ENCODE data around the gene SMIM38. TPM values are rescaled to one million over a fixed set of nuclear protein-coding genes. Genes with fewer than 3 reads are reported as not detected.

Gene SMIM38
- total and polyA plus RNA-seq, 4 donors = 0.03 to 1.7 (median 0.07) TPM

DNA sequence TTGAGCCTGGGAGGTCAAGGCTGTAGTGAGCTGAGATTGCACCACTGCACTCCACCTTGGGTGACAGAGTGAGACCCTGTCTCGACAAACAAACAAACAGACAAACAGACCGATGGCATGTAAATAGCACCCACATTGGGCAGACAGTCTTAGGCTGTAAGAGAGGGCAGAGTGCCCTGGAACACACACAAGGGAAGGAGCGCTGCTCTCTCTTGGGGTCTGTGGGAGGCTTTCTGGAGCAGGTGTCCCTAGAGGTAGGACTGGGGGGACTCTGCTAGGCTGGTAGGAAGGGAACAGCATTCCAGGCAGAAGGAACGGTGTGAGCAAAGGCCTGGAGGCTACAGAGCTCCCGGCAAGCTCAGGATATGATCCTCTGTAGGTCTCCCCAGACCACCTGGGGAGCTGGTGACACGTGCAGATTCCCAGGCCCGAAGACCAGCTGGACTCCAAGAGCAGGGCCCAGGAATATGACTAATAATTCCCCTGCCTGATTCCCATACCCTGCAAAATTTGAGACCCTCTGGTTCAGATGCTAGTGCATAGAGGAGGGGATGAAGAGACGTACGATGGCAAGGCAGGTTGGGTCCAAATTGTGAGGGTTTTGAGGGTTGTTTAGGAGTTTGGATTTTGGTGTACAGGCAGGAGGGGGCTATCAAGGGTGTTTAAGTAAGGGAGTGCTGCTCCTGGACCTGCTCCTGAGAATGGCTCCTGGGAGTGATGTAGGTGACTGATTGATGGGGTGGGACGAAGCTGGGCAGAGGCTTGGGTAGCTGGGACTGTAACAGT, 11.6 kb downstream of the SMIM38 start:
- WGBS = 81% methylated on average over 10 of the region's 10 CpGs
- Histone ChIP-seq H3K9me3 (ENCODE audit: control insufficient read depth in 4 of 4, low read length in 3 of 4) (peaks cover 0 to 2% (median 0%) of the 10 kb centered on the region in 4 donors), H3K4me3 (ENCODE audit: low read depth in 1 of 3, low read length in 3 of 3) (no peak overlapping the region), H3K9ac (ENCODE audit: low read depth in 1 of 2, low read length in 2 of 2) (no peak overlapping the region), H3K27me3 (ENCODE audit: control insufficient read depth in 4 of 4, insufficient read depth in 4 of 4, low read length in 3 of 4) (no peaks in the 10 kb centered on the region), H3K36me3 (ENCODE audit: control insufficient read depth in 4 of 4, insufficient read depth in 3 of 4, low read depth in 1 of 4, low read length in 3 of 4) (no peaks in the 10 kb centered on the region), H3K4me1 (ENCODE audit: control insufficient read depth in 4 of 4, insufficient read depth in 4 of 4, low read length in 3 of 4) (no peaks in the 10 kb centered on the region), H3K27ac (ENCODE audit: low read depth in 1 of 2, low read length in 2 of 2) (no peak overlapping the region)
- TF ChIP-seq, protein P1, sequence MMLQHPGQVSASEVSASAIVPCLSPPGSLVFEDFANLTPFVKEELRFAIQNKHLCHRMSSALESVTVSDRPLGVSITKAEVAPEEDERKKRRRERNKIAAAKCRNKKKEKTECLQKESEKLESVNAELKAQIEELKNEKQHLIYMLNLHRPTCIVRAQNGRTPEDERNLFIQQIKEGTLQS (IDR thresholded peaks at IDR 0.05) = no peak
- TF ChIP-seq HNF4G (IDR thresholded peaks at IDR 0.05) (no peak), RAD21 (IDR thresholded peaks at IDR 0.05) (no peak), RXRA (IDR thresholded peaks at IDR 0.05) (no peak), JUND (IDR thresholded peaks at IDR 0.05) (no peak), HNF4A (conservative IDR thresholded peaks at IDR 0.05) (no peak), FOXA2 (IDR thresholded peaks at IDR 0.05) (no peak), GABPA (IDR thresholded peaks at IDR 0.05 in 1 of 2, conservative IDR thresholded peaks at IDR 0.05 in 1 of 2) (no peak), TAF1 (conservative IDR thresholded peaks at IDR 0.05) (no peak), SP1 (IDR thresholded peaks at IDR 0.05) (no peak), FOXA1 (IDR thresholded peaks at IDR 0.05) (no peak)
- TF ChIP-seq, protein P2, sequence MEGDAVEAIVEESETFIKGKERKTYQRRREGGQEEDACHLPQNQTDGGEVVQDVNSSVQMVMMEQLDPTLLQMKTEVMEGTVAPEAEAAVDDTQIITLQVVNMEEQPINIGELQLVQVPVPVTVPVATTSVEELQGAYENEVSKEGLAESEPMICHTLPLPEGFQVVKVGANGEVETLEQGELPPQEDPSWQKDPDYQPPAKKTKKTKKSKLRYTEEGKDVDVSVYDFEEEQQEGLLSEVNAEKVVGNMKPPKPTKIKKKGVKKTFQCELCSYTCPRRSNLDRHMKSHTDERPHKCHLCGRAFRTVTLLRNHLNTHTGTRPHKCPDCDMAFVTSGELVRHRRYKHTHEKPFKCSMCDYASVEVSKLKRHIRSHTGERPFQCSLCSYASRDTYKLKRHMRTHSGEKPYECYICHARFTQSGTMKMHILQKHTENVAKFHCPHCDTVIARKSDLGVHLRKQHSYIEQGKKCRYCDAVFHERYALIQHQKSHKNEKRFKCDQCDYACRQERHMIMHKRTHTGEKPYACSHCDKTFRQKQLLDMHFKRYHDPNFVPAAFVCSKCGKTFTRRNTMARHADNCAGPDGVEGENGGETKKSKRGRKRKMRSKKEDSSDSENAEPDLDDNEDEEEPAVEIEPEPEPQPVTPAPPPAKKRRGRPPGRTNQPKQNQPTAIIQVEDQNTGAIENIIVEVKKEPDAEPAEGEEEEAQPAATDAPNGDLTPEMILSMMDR (IDR thresholded peaks at IDR 0.05; ENCODE audit: low read depth, low read length, missing input control) = no peak
- TF ChIP-seq, protein P3, sequence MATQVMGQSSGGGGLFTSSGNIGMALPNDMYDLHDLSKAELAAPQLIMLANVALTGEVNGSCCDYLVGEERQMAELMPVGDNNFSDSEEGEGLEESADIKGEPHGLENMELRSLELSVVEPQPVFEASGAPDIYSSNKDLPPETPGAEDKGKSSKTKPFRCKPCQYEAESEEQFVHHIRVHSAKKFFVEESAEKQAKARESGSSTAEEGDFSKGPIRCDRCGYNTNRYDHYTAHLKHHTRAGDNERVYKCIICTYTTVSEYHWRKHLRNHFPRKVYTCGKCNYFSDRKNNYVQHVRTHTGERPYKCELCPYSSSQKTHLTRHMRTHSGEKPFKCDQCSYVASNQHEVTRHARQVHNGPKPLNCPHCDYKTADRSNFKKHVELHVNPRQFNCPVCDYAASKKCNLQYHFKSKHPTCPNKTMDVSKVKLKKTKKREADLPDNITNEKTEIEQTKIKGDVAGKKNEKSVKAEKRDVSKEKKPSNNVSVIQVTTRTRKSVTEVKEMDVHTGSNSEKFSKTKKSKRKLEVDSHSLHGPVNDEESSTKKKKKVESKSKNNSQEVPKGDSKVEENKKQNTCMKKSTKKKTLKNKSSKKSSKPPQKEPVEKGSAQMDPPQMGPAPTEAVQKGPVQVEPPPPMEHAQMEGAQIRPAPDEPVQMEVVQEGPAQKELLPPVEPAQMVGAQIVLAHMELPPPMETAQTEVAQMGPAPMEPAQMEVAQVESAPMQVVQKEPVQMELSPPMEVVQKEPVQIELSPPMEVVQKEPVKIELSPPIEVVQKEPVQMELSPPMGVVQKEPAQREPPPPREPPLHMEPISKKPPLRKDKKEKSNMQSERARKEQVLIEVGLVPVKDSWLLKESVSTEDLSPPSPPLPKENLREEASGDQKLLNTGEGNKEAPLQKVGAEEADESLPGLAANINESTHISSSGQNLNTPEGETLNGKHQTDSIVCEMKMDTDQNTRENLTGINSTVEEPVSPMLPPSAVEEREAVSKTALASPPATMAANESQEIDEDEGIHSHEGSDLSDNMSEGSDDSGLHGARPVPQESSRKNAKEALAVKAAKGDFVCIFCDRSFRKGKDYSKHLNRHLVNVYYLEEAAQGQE (IDR thresholded peaks at IDR 0.05) = no peak
- TF ChIP-seq, protein P4, sequence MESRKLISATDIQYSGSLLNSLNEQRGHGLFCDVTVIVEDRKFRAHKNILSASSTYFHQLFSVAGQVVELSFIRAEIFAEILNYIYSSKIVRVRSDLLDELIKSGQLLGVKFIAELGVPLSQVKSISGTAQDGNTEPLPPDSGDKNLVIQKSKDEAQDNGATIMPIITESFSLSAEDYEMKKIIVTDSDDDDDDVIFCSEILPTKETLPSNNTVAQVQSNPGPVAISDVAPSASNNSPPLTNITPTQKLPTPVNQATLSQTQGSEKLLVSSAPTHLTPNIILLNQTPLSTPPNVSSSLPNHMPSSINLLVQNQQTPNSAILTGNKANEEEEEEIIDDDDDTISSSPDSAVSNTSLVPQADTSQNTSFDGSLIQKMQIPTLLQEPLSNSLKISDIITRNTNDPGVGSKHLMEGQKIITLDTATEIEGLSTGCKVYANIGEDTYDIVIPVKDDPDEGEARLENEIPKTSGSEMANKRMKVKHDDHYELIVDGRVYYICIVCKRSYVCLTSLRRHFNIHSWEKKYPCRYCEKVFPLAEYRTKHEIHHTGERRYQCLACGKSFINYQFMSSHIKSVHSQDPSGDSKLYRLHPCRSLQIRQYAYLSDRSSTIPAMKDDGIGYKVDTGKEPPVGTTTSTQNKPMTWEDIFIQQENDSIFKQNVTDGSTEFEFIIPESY (IDR thresholded peaks at IDR 0.05) = no peak
- no peak for DNase-seq (ENCODE audit: low spot score)
